Measurements from ENCODE around the gene ARNT2. TPM values are rescaled to one million over a fixed set of nuclear protein-coding genes. Genes with fewer than 3 reads are reported as not detected.

ARNT2 gene
- total RNA-seq, 4 donors from 2014 or later: 0.26 to 22.9 (median 7.0) TPM

DNA sequence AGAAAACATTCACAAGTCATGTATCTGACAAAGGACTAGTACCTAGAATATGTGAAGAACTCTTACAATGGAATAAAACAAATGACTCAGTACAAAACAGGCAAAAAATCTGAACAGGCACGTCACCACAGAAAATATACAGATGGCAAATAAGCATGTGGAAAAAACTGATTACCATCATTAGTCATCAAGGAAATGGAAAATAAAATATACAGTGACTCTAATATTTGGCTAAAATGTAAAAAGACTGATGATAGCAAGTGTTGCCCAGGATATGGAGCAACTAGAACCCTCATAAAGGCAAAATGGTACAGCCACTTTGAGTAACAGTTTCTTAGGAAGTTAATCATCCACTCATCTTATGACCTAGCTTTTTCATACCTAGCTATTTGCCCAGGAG, 195.2 kb downstream of the ARNT2 start:
- Histone ChIP-seq H3K36me3 (no peaks in the 10 kb centered on the region), H3K27ac (no peak overlapping the region), H3K4me3 (no peak overlapping the region), H3K9me3 (no peaks in the 10 kb centered on the region), H3K4me1 (no peaks in the 10 kb centered on the region), H3K27me3 (no peaks in the 10 kb centered on the region)
- no peak for DNase-seq
- intact Hi-C loops (cut with DNase I; ENCODE audit: low total_unique reads): no loop called here
- TF ChIP-seq, protein P1, sequence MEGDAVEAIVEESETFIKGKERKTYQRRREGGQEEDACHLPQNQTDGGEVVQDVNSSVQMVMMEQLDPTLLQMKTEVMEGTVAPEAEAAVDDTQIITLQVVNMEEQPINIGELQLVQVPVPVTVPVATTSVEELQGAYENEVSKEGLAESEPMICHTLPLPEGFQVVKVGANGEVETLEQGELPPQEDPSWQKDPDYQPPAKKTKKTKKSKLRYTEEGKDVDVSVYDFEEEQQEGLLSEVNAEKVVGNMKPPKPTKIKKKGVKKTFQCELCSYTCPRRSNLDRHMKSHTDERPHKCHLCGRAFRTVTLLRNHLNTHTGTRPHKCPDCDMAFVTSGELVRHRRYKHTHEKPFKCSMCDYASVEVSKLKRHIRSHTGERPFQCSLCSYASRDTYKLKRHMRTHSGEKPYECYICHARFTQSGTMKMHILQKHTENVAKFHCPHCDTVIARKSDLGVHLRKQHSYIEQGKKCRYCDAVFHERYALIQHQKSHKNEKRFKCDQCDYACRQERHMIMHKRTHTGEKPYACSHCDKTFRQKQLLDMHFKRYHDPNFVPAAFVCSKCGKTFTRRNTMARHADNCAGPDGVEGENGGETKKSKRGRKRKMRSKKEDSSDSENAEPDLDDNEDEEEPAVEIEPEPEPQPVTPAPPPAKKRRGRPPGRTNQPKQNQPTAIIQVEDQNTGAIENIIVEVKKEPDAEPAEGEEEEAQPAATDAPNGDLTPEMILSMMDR (IDR thresholded peaks at IDR 0.05): no peak
- TF ChIP-seq POLR2A (IDR thresholded peaks at IDR 0.05): no peak

DNA sequence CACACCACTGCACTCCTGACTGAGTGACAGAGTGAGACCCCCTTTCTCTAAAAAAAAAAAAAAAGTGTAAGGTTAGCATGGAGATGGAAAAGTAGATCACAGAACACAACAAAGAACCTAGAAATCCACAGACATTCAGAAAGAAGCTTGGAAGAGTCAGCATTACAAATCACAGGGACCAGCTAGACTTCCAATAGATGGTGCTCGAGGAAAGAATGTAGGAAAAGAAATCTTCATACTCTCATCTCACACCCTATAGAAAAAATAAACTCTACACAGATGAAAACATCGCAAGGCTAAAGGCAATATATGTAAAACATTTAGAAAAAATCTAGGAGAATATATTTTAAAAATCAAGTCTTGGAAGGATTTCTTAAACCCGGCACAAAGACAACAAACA, 196.4 kb downstream of the ARNT2 start:
- intact Hi-C loops (cut with DNase I; ENCODE audit: low total_unique reads): no loop called here
- DNase-seq: no peak
- TF ChIP-seq, protein P1 (IDR thresholded peaks at IDR 0.05): no peak
- TF ChIP-seq POLR2A (IDR thresholded peaks at IDR 0.05): no peak

DNA sequence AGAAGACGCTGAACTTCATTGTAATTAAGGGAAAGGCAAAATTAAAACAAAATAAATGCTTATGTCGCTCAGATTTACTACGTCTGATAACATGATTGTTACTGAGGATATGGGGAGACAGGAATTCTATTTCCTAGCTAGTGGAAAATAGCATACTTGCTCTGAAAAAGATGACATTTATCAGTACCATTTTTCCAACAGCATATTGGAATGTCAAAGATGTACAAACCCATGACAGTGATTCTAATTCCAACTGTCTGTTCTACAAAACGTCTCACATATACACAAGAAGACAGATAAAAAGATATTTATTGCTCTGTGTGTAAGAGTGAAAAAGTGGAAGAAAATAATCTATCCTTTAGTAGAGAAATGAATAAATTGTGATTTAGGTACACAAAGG, 197.1 kb downstream of the ARNT2 start:
- Histone ChIP-seq H3K27me3 (no peaks in the 10 kb centered on the region), H3K27ac (no peak overlapping the region), H3K9me3 (no peaks in the 10 kb centered on the region), H3K36me3 (no peaks in the 10 kb centered on the region), H3K4me1 (no peaks in the 10 kb centered on the region), H3K4me3 (no peak overlapping the region)
- TF ChIP-seq POLR2A (IDR thresholded peaks at IDR 0.05): no peak
- TF ChIP-seq, protein P1 (IDR thresholded peaks at IDR 0.05): no peak
- DNase-seq: no peak
- intact Hi-C loops (cut with DNase I; ENCODE audit: low total_unique reads): no loop called here

More for the DNA sequence above, 196.4 kb downstream of the ARNT2 start:
- H3K36me3 ChIP-seq: no peaks in the 10 kb centered on the region
- H3K4me1 ChIP-seq: no peaks in the 10 kb centered on the region
- no peaks in the 10 kb centered on the region for H3K27me3 ChIP-seq
- no peaks in the 10 kb centered on the region for H3K9me3 ChIP-seq
- H3K4me3 ChIP-seq: no peak overlapping the region
- H3K27ac ChIP-seq: no peak overlapping the region

DNA sequence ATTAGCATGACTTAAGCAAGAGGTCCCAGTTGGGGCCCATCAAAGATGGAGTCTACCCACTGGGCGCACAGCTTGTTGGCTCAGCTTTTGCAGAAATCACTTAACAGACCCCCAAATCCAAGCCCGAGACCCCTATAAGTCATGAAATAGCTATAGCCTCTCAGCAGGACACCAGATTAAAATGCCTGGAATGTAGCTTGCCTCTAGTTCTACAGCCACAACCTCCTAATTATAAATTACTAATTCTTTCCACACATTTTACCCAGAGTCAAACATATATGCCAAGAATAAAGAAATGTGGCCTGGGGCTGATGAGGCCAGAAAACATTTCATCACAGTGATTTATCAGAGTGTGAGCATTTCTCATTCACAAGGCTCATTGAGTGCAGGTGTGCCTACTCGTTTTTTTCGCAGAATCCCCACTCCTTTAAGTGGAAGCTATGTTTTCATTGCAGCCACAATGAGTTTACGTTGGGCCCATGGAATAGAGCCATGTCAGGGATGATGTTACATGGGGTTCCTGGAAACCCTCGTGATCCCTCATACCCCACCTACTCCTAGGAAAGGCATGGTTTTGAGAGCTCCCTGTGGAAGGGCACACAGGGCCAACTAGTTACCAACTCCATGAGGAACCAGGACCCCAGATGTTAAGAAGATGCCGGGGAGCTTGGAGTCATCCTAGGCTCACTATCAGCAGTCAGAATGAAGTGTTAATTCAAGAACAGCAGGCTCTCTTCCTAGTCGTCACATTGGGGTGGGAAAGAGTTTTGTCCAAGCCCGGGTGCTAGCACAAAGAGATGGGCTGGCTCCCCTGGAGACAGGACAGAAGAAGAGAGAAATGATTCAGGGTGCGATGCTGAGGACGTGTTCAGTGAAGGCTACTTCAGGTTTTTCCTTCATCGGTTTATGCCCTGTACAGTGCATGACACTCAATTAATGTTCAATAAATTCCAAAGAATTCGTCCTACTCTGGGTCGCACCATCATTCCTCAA, 200.7 kb downstream of the ARNT2 start:
- intact Hi-C loops (cut with DNase I; ENCODE audit: low total_unique reads): no loop called here
- H3K27me3 ChIP-seq: no peaks in the 10 kb centered on the region
- H3K36me3 ChIP-seq: no peaks in the 10 kb centered on the region
- no peak overlapping the region for H3K4me3 ChIP-seq
- no peaks in the 10 kb centered on the region for H3K4me1 ChIP-seq
- H3K27ac ChIP-seq: no peak overlapping the region
- no peaks in the 10 kb centered on the region for H3K9me3 ChIP-seq
- no peak for TF ChIP-seq POLR2A (IDR thresholded peaks at IDR 0.05)
- TF ChIP-seq, protein P1 (IDR thresholded peaks at IDR 0.05): no peak
- no peak for DNase-seq

DNA sequence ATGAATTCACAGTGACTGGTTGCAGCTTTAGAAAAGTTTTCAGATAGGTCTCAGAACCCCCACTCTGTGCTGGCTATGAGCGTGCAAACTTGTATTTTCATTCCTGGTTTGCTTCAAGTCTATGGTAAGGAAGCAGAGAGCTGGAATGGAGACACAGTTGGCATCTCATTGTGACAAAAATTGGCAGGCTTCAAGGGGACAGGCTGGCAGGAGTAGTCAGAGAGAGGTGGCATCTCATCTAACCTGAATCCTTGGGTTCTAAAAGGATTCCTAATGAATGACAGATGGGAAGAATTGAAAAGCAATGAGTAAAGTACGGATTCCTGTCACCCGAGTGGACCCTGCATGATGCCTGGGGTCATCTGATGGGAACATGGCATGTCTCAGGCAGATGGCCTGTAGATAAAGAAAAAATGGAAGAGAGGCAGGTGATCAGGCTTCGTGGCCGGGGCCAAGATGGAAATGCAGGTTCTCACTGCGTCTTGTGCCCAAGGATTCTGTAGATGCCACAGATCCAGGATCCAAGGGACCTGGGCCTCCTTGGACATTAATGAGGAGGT, 201.5 kb downstream of the ARNT2 start:
- Histone ChIP-seq H3K4me1 (no peaks in the 10 kb centered on the region), H3K9me3 (no peaks in the 10 kb centered on the region), H3K4me3 (no peak overlapping the region), H3K27ac (no peak overlapping the region), H3K36me3 (no peaks in the 10 kb centered on the region), H3K27me3 (no peaks in the 10 kb centered on the region)
- DNase-seq: no peak
- intact Hi-C loops (cut with DNase I; ENCODE audit: low total_unique reads): no loop called here
- no peak for TF ChIP-seq POLR2A (IDR thresholded peaks at IDR 0.05)
